GM19193 (cell line): Measurements from ENCODE around the gene NRG2.

Experiments
- POLR2A ChIP-seq: IDR thresholded peaks from 4 replicates; pipeline ENCODE4 v1.6.1; 2011; ENCODE audit not compliant: insufficient read depth, insufficient read length; ENCODE audit errors: extremely low read depth

NRG2 gene

DNA sequence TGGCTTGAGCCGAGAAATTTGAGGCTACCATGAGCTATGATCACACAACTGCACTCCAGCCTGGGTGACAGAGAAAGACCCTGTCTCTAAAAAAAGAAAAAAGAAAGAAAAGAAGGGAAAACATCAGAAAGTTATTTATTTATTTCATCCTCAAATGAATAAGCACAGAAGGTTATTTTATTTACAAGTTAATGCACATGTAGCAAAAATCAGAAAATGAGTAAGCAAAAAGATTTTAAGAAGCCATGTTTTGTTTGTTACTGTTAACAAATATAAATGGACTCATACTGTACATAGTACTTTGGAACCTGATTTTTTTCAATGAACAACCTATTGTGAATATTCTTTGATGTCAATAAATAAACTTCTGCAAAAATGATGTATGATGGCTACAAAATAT is 47.2 kb downstream of the NRG2 start:
- no peak for TF ChIP-seq POLR2A

DNA sequence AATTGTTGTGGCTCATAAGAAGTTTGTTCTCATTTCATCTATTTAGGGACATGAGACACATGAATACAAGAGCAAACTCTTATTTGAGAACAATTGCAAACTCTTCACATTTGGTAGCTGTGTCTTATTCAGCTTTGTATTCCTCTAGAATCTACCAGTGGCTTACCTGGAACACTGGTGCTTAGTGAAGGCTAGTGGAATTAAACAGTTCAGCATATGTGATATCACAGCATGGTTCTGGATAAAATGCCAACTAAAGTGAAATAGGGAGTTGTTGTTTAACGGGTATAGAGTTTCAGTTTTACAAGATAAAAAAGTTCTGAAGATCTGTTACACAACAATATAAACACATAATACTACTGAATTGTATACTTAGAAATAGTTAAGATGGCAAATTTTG is 48.9 kb downstream of the NRG2 start:
- TF ChIP-seq POLR2A = no peak

DNA sequence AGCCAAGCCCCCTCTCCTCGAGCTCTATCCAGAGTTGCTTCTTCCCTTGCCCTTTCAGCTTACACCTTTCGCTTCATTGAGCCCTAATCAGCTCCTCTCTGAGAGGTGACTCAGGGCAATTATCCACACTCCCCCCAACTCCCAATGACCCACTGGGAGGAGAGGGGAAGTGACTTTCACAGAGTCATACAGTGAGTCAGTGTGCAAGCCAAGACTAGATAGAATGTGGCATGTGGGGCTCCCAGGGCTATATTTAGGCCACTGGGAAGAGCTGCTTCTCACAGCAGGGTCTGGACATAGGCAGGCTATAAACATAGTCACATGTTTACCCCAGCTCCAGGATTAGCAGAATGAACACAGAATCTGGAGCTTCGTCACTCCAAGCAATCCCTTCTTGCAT is 57.4 kb downstream of the NRG2 start:
- no peak for TF ChIP-seq POLR2A

DNA sequence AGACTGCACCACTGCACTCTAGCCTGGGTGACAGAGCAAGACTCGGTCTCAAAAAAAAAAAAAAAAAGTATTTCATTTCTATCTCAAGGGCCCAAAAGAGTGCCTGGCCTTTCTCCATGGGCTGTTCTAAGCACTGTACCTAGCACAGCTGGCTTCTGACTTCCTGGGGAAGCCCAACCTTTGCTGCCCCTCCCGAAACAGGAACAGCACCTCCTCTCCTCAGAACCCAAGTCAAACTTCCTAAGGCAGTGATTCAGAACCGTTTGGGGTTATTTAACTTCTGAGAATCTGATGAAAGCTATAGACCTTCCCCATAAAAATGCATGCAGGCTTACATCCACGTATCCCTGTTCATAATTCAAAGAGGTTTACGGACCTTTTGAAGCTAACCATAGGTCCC is 57.8 kb downstream of the NRG2 start:
- no peak for TF ChIP-seq POLR2A

DNA sequence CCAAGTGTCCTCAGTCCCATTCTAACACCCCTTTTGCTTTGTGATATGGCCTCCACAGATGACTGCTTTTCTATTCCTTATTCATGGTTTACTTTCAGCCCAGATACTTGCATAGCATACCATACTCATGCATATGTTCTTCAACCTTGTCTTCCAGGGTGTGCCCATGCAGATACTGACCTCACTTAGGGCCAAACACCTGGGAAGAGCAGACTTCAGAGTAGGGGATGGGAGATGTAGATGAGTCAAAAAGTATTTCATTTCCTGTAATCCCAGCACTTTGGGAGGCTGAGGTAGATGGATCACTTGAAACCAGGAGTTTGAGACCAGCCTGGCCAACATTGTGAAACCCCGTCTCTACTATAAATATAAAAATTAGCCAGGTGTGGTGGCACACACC is 58.3 kb downstream of the NRG2 start:
- no peak for TF ChIP-seq POLR2A

DNA sequence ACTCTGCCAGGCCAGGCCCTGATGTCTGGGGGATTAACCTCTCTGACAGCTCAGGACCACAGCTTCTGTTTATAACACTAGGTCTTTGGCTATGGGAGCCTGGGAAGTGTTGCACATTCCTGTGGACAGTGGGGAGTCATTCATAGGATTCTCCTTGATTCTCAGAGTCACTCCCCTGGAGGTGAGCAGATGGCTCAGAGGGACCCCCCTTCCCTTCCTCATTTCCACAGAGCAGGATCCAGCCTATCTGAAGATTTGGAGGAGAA is 60.2 kb downstream of the NRG2 start:
- no peak for TF ChIP-seq POLR2A

DNA sequence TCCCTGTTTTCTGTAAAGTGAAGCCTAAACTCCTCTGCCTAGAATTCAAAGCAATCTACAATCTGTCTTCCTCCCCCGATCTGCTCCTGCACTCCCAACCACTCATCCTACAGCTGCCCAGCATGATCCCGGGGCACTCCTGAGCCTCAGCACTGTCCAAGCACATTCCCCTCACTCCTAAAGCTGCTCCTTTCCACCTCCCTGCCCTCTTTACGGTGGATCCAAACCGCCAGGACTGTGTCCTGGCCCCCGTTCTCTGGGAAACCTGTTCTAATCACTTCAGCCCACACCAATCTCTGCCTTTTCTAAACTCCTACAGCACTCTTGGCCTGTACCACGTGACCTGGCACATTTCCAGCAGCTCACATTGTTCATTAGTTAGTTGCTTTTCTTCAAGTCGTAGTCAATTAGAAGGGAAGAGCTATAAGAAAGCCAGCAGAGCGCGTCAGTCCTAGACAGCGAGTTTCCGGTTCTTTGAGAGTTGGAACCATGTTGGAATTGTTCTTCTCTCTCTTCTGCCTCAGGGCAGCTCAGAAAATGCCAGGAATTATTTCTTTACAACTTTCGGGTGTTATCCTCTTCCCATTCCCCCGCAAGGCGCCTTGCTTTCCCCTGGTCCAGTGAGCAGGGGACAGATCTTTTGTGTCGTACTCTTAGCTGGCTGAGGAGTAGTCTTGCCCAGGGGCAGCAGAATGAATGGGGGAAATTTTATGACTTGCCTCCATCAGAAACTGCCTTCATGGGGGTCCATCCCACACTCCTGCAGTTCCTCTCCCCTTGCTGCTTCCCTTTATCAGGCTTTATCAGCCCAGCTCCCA is 60.7 kb downstream of the NRG2 start:
- TF ChIP-seq POLR2A = no peak

DNA sequence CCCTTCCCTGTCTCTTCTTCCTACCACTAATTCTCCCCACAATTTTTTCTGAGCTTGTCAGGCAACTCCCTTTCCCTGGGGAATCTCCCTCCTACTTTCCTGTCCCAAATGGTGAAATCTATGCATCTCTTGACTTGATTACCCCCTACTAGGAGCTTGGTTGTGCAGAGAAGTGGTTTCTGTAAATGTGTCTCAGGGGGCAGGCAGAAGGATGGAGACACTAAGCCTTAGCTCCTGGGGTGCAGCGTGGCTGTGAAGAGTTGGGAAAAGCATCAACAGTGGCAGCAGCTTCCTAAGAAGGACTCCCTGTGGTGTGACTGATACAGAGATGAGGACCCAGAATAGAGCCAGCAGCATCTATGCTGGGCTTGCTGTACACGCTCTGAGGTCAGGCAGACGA is 62.3 kb downstream of the NRG2 start:
- TF ChIP-seq POLR2A = no peak

DNA sequence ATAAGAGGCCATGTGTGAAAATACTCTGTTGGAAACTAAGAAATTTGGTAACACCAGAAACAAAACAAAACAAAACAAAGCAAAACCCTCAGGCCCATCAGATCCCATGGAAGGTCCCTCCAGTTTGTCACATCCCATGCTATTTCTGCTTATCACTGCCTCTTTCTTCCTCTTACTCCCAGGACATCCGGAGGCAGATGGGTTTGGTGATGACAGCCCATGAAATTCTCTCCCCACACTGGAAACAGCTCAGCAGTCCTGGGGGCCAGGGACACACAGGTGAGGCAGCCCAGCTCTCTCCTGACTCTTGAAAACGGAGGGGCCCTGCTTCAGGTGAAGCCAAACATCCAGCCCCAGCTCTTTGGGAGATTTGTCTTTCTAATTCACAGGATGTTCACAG is 63.2 kb downstream of the NRG2 start:
- TF ChIP-seq POLR2A = no peak

DNA sequence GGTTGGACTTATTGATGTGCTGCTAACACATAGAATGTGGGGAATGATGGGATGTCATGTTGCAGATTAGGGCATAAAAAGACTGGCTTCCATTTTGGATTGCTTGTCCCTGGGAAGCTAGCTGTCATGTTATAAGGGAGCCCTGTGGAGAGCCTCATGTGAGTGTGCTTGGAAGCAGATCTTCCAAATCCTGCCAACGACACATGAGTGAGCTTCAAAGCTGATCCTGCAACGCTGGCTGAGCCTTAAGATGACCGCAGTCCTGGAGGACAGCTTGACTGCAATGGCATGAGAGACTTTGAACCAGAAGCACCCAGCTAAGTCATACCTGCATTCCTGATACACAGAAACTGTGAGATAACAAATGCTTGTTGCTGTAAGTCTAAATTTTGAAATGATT is 63.6 kb downstream of the NRG2 start:
- no peak for TF ChIP-seq POLR2A

DNA sequence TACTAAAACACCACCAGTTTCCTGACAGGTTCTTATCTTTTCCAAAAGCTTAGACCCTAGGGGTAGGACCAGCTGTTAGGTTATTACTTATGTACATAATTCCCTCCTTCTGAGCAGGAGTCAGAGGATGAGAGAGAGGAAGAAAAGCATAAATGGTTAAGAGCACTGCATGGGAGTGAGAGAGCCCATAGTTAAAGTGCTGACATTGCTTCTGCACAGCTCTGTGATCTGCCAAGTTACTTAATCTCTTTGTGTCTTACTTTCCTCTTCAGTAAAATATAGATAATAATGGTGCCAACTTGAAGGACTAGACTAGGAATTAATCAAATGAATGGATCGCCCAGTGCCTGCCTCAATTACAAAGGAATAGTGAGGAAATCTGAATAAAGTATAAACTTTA is 66.4 kb downstream of the NRG2 start:
- TF ChIP-seq POLR2A = no peak

DNA sequence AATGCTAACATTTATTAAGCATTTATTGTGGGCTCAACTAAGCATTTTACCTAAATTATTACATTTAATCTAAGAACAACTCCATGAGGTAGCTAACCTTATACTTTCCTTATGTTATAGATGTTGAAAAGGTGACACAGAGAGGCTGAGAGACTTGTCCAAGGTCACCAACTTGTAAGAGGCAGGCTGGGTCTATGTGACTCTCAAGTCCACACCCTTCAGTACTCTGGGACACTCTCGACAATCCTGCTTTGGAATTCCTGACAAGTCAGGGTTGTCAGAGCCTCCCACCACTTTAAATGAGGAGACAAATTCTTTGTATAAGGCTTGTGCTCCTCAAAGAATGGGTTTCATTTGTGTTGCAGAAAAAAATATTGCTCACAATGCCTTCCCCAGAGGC is 67.2 kb downstream of the NRG2 start:
- no peak for TF ChIP-seq POLR2A

DNA sequence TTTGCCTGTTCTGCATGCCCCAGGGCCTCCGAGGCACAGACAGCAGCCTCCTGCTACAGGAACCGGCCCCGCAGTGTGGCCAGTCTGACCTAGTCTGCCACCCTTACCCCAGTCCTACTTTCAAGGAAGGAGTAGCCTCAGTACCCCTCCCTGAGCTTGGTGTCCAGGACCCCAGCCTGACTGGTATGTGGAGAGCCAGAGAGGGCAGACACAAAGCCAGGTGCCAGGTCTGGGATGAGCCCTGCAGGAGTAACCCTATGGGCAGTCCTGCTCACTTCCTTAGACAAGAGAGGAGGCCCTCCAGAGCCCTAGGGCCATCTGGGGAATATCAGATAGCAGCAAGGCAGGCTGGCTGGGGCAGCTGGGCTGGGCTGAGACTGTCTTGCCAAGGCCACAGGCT is 67.8 kb downstream of the NRG2 start:
- no peak for TF ChIP-seq POLR2A

DNA sequence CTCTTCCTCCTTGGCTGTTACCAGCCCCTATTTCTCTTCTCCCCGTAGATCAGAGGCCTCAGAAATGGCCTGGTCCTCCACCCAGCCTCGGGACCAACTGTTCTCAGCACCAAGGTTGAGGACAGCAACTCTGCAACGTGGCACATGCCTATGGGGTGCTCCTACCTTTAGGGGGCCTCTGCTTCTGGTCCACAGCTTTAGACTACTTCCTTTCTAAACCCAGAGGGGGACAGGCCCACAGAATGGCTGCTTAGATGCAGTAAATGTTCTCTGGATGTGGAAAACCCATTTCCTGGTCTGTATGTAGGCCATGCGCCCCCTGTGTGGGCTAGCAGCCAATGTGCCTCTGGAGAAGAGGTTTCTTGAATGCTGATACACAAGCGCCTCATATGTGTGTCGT is 68.4 kb downstream of the NRG2 start:
- no peak for TF ChIP-seq POLR2A

DNA sequence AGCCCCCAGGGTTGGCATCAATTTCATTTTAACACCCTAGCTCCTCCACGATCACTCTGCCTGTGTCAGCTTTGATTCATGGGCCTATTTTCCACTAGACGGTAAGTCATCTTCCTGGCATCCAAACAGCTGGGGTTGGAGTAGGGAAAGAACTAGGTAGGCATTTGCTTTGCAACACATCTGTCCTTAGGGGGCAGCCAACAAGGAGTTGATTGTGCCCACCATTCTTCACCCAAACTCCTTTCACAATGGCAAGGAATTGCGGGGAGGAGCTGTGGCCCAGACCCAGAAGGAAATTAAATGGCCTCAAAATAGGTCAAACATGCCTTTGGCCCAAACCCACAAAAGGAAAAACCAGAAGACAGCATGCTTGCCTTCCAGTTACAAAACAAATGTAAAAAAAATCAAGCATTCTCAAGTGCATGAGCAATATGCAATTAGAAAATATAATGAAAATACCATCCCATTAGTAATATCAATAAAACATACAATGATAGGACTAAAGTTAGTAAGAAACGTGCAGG is 71.8 kb downstream of the NRG2 start:
- no peak for TF ChIP-seq POLR2A

DNA sequence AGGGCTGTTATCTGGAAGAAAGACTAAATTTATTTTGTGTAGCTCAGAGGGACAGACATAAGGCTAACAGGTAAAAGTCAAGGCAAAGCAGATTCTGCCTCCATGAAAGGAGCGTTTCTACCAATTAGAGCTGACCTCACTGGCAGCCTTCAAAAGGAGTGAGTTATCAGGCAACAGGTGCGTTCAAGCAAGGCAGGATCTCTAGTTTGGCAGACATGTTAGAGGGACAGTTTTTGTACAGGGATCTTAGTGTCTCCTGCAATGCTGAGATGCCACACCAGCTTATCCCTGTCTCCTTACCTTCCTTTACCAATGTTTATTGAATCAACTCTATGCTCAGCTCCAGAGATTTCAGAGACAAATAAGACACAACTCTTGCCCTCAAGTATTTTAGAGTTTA is 73.8 kb downstream of the NRG2 start:
- no peak for TF ChIP-seq POLR2A
